B cell (primary cell): ENCODE data around the gene C3orf70. TPM values are rescaled to one million over a fixed set of nuclear protein-coding genes. Genes with fewer than 3 reads are reported as not detected.

Source experiments
- ATAC-seq: fragments of 200-7000 bp; cut with Tn5 transposase; one replicate; pipeline ENCODE4 v1.10.0; 2021; ENCODE audit warnings: low read depth, mild to moderate bottlenecking, moderate number of reproducible peaks, moderate library complexity
- CTCF ChIA-PET: fragments of 350-600 bp; sonication (Branson Sonifier 250); formaldehyde crosslinking; loops from one replicate; lab custom pipeline; 2021; ENCODE audit warnings: antibody characterized with exemption, inconsistent platforms; lab: Charles Lee
- POLR2A ChIA-PET: fragments of 350-600 bp; sonication (Branson Sonifier 250); formaldehyde crosslinking; loops from one replicate; lab custom pipeline; 2021; ENCODE audit warnings: antibody characterized with exemption; lab: Charles Lee
- DNase-seq: peaks from one replicate; pipeline ENCODE4 v3.0.0; 2013
- H2AFZ ChIP-seq: 2 replicates; pipeline ENCODE4 v1.6.1; 2012; ENCODE audit warnings: mild to moderate bottlenecking, low read depth, low read length; ENCODE audit not compliant: insufficient read depth, poor library complexity, severe bottlenecking
- H3K27ac ChIP-seq, 2 donors: 1 replicate in 1 of 2; 2 replicates in 1 of 2; pipeline ENCODE4 v1.5.1; 2012 to 2013; ENCODE audit warnings: low read length in 2 of 2, mild to moderate bottlenecking in 2 of 2, moderate library complexity in 1 of 2
- H3K27me3 ChIP-seq, 4 experiments: fragments of 200-600 bp in 1 of 4; sonication (generic) in 1 of 4; replicated peaks in 1 of 4; 1 replicate in 2 of 4; 2 replicates in 2 of 4; pipeline versions ENCODE4 v1.6.1 to v1.7.0; 2013 to 2016; ENCODE audit warnings: low read length in 3 of 4, mild to moderate bottlenecking in 2 of 4, mixed read lengths in 1 of 4, moderate library complexity in 1 of 4; ENCODE audit not compliant: insufficient read depth in 4 of 4, control insufficient read depth in 3 of 4; ENCODE audit errors: control extremely low read depth in 1 of 4
- H3K36me3 ChIP-seq, 2 experiments: replicated peaks in 1 of 2; 1 replicate in 1 of 2; 2 replicates in 1 of 2; pipeline versions ENCODE4 v1.6.1 to v1.7.1; 2013; ENCODE audit warnings: low read length in 1 of 2; ENCODE audit not compliant: insufficient read depth in 2 of 2, control insufficient read depth in 1 of 2; ENCODE audit errors: control extremely low read depth in 1 of 2, extremely low read depth in 1 of 2
- H3K4me1 ChIP-seq, 2 donors: fragments of 200-600 bp in 1 of 2; sonication (generic) in 1 of 2; 1 replicate in 1 of 2; 2 replicates in 1 of 2; pipeline versions ENCODE4 v1.5.1 to v1.6.1; 2013 to 2017; ENCODE audit warnings: low read length in 2 of 2; ENCODE audit not compliant: control insufficient read depth in 2 of 2, insufficient read depth in 2 of 2
- H3K4me2 ChIP-seq: replicated peaks from 2 replicates; pipeline ENCODE3; 2012; ENCODE audit warnings: mild to moderate bottlenecking, low read depth, low read length; ENCODE audit not compliant: poor library complexity, severe bottlenecking
- H3K4me3 ChIP-seq, 5 experiments: fragments of 200-600 bp in 1 of 5; sonication (generic) in 1 of 5; 1 replicate in 3 of 5; 2 replicates in 2 of 5; pipeline versions ENCODE4 v1.5.1 to v1.7.0; 2011 to 2016; ENCODE audit warnings: low read length in 4 of 5, mild to moderate bottlenecking in 4 of 5, low read depth in 2 of 5, control low read depth in 1 of 5, moderate library complexity in 1 of 5; ENCODE audit not compliant: insufficient read depth in 1 of 5; ENCODE audit errors: control extremely low read depth in 1 of 5, extremely low read depth in 1 of 5
- H3K79me2 ChIP-seq: fragments of 200-600 bp; sonication (generic); one replicate; pipeline ENCODE4 v1.6.0; 2016; ENCODE audit warnings: low read length; ENCODE audit not compliant: control insufficient read depth, insufficient read depth
- H3K9ac ChIP-seq: fragments of 200-600 bp; sonication (generic); 2 replicates; pipeline ENCODE4 v1.6.1; 2017; ENCODE audit warnings: mild to moderate bottlenecking, low read length, moderate library complexity
- H3K9me3 ChIP-seq, 3 donors: one replicate each; pipeline versions ENCODE4 v1.6.1 to v1.7.1; 2013; ENCODE audit warnings: low read length in 2 of 3; ENCODE audit not compliant: control insufficient read depth in 2 of 3, insufficient read depth in 1 of 3; ENCODE audit errors: control extremely low read depth in 1 of 3
- H4K20me1 ChIP-seq: 2 replicates; pipeline ENCODE4 v1.6.0; 2012; ENCODE audit warnings: mild to moderate bottlenecking, low read length; ENCODE audit not compliant: insufficient read depth, control insufficient read depth, poor library complexity, severe bottlenecking
- H3K27ac Mint-ChIP-seq: one replicate; pipeline ENCODE4 v1.8.0; 2021; ENCODE audit warnings: mixed read lengths
- H3K27me3 Mint-ChIP-seq: one replicate; pipeline ENCODE4 v1.8.0; 2021; ENCODE audit warnings: mixed read lengths
- H3K4me1 Mint-ChIP-seq: one replicate; pipeline ENCODE4 v1.8.0; 2021; ENCODE audit warnings: mixed read lengths
- H3K4me3 Mint-ChIP-seq: one replicate; pipeline ENCODE4 v1.8.0; 2021; ENCODE audit warnings: mixed read lengths
- H3K9me3 Mint-ChIP-seq: one replicate; pipeline ENCODE4 v1.8.0; 2022; ENCODE audit warnings: mixed read lengths; ENCODE audit not compliant: insufficient read depth
- CTCF ChIP-seq: fragments of 200-600 bp; IDR thresholded peaks from one replicate; pipeline ENCODE4 v1.8.0; 2022; ENCODE audit warnings: antibody characterized with exemption, mild to moderate bottlenecking
- EZH2 ChIP-seq: IDR thresholded peaks from 2 replicates; pipeline ENCODE4 v1.6.1; 2012; ENCODE audit warnings: borderline replicate concordance, low read depth, mild to moderate bottlenecking, moderate library complexity, low read length; ENCODE audit not compliant: insufficient read depth, poor library complexity, severe bottlenecking
- WGBS: methylation state at CpG from one replicate; pipeline ENCODE4 v1.1.5; 2013; ENCODE audit warnings: missing lambda C conversion rate; ENCODE audit not compliant: insufficient coverage; 5-methylcytosine and 5-hydroxymethylcytosine counted together
- intact Hi-C: fragments of 100-400 bp; cut with micrococcal nuclease; formaldehyde crosslinking; loops from one replicate; pipeline ENCODE4 v1.10.0; 2022
- polyA plus RNA-seq: library from polyadenylated mRNA; depleted of rRNA; stranded (reverse); fragments of >200 nt; gene quantifications from 2 replicates; pipeline ENCODE4 v1.2.3, GENCODE V29; 2012
- total RNA-seq, 2 donors: library from RNA; stranded (reverse); fragments of 120-200 nt in 1 of 2; gene quantifications; 1 replicate in 1 of 2; 2 replicates in 1 of 2; pipeline versions ENCODE4 v1.2.3 to v1.2.4, GENCODE V29; 2013 to 2022

The C3orf70 gene
- total and polyA plus RNA-seq, 2 donors (not counting 1 experiment from before 2014, with no cell fraction given), result not detected

GRCh38 chr3:185069037-185070030 lies 83.5 kb downstream of the C3orf70 start:
- Mint-ChIP-seq H3K9me3 (no peaks in the 10 kb centered on the region), H3K27me3 (no peaks in the 10 kb centered on the region), H3K27ac (no peak overlapping the region), H3K4me3 (no peak overlapping the region), H3K4me1 (no peaks in the 10 kb centered on the region)
- intact Hi-C loops, result no loop called here
- Histone ChIP-seq H3K4me1 (no peaks in the 10 kb centered on the region), H3K79me2 (no peaks in the 10 kb centered on the region), H3K36me3 (no peaks in the 10 kb centered on the region), H3K4me2 (no peak overlapping the region), H3K27me3 (no peaks in the 10 kb centered on the region), H3K9ac (no peak overlapping the region), H3K27ac (no peak overlapping the region), H4K20me1 (no peaks in the 10 kb centered on the region), H3K4me3 (no peak overlapping the region), H2AFZ (no peak overlapping the region), H3K9me3 (peaks cover 0 to 6% (median 0%) of the 10 kb centered on the region in 3 donors)
- POLR2A ChIA-PET, result no interaction called here
- no peak for TF ChIP-seq EZH2
- TF ChIP-seq CTCF, result no peak
- DNase-seq, result no peak
- CTCF ChIA-PET, result no interaction called here
- WGBS, result 87% methylated on average over 27 of the region's 28 CpGs
- no peak for ATAC-seq

GRCh38 chr3:185067173-185067572 lies 85.7 kb downstream of the C3orf70 start:
- no peak overlapping the region for H3K27ac Mint-ChIP-seq

More at GRCh38 chr3:185067173-185067572, 85.7 kb downstream of the C3orf70 start:
- Mint-ChIP-seq H3K9me3 (peaks cover 2% of the 10 kb centered on the region), H3K4me3 (no peak overlapping the region), H3K4me1 (no peaks in the 10 kb centered on the region), H3K27me3 (no peaks in the 10 kb centered on the region)
- no peaks in the 10 kb centered on the region for H4K20me1 ChIP-seq
- ATAC-seq (no peak), DNase-seq (no peak)
- peaks cover 0 to 6% (median 0%) of the 10 kb centered on the region in 3 donors for H3K9me3 ChIP-seq
- H2AFZ ChIP-seq, result no peak overlapping the region
- H3K27me3 ChIP-seq, result no peaks in the 10 kb centered on the region
- no peak overlapping the region for H3K4me3 ChIP-seq
- H3K36me3 ChIP-seq, result no peaks in the 10 kb centered on the region
- intact Hi-C loops, result no loop called here
- H3K27ac ChIP-seq, result no peak overlapping the region
- TF ChIP-seq EZH2, result no peak
- no peak for TF ChIP-seq CTCF
- H3K79me2 ChIP-seq, result no peaks in the 10 kb centered on the region
- H3K9ac ChIP-seq, result no peak overlapping the region
- H3K4me1 ChIP-seq, result no peaks in the 10 kb centered on the region
- ChIA-PET CTCF (no interaction called here), POLR2A (no interaction called here)
- 100% methylated on average over 7 of the region's 11 CpGs for WGBS
- no peak overlapping the region for H3K4me2 ChIP-seq
